ENCODE results near the gene MUC5AC. TPM values are rescaled to one million over a fixed set of nuclear protein-coding genes. Genes with fewer than 3 reads are reported as not detected.

MUC5AC gene
- total RNA-seq, 2 experiments from 2014 or later: not detected

- Mint-ChIP-seq H3K4me1 (no peaks in the 10 kb centered on the region), H3K36me3 (no peaks in the 10 kb centered on the region), H3K27me3 (peaks cover 4% of the 10 kb centered on the region), H3K4me3 (no peak overlapping the region), H3K9me3 (no peaks in the 10 kb centered on the region), H3K27ac (no peak overlapping the region)
- no peak for DNase-seq
Observed at GRCh38 chr11:1118755-1119603, 38.8 kb upstream of the MUC5AC start.

GRCh38 chr11:1119604-1120146 is 38.1 kb upstream of the MUC5AC start:
- Mint-ChIP-seq H3K9me3 (peaks cover 4% of the 10 kb centered on the region), H3K4me1 (no peaks in the 10 kb centered on the region), H3K27ac (no peak overlapping the region), H3K27me3 (peaks cover 8% of the 10 kb centered on the region), H3K36me3 (peaks cover 2% of the 10 kb centered on the region), H3K4me3 (no peak overlapping the region)
- no peak for DNase-seq

- no peak overlapping the region for H3K27ac Mint-ChIP-seq
- H3K4me1 Mint-ChIP-seq: no peaks in the 10 kb centered on the region
- H3K27me3 Mint-ChIP-seq: peaks cover 13% of the 10 kb centered on the region
- H3K9me3 Mint-ChIP-seq: peaks cover 4% of the 10 kb centered on the region
- H3K4me3 Mint-ChIP-seq: no peak overlapping the region
- no peak for DNase-seq
- peaks cover 2% of the 10 kb centered on the region for H3K36me3 Mint-ChIP-seq
Observed at GRCh38 chr11:1120532-1121330, 37.0 kb upstream of the MUC5AC start.

GRCh38 chr11:1121331-1121812 is 36.4 kb upstream of the MUC5AC start:
- Mint-ChIP-seq H3K4me3 (no peak overlapping the region), H3K27me3 (peaks cover 13% of the 10 kb centered on the region), H3K27ac (no peak overlapping the region), H3K36me3 (peaks cover 2% of the 10 kb centered on the region), H3K9me3 (peaks cover 4% of the 10 kb centered on the region), H3K4me1 (no peaks in the 10 kb centered on the region)
- DNase-seq: no peak

- Mint-ChIP-seq H3K4me3 (no peak overlapping the region), H3K9me3 (peaks cover 4% of the 10 kb centered on the region), H3K4me1 (no peaks in the 10 kb centered on the region), H3K27me3 (peaks cover 13% of the 10 kb centered on the region), H3K36me3 (peaks cover 2% of the 10 kb centered on the region), H3K27ac (no peak overlapping the region)
- DNase-seq: no peak
Observed at GRCh38 chr11:1121813-1122663, 35.7 kb upstream of the MUC5AC start.

GRCh38 chr11:1122664-1123002 is 35.1 kb upstream of the MUC5AC start:
- no peak overlapping the region for H3K27ac Mint-ChIP-seq

GRCh38 chr11:1123970-1124369 is 33.8 kb upstream of the MUC5AC start:
- H3K4me1 Mint-ChIP-seq: no peaks in the 10 kb centered on the region
- H3K27ac Mint-ChIP-seq: no peak overlapping the region
- peaks cover 2% of the 10 kb centered on the region for H3K36me3 Mint-ChIP-seq
- H3K27me3 Mint-ChIP-seq: peaks cover 8% of the 10 kb centered on the region
- DNase-seq: no peak
- H3K4me3 Mint-ChIP-seq: no peak overlapping the region
- peaks cover 4% of the 10 kb centered on the region for H3K9me3 Mint-ChIP-seq

More at GRCh38 chr11:1122664-1123002, 35.1 kb upstream of the MUC5AC start:
- Mint-ChIP-seq H3K27me3 (peaks cover 13% of the 10 kb centered on the region), H3K9me3 (peaks cover 4% of the 10 kb centered on the region), H3K36me3 (peaks cover 2% of the 10 kb centered on the region), H3K4me3 (no peak overlapping the region), H3K4me1 (no peaks in the 10 kb centered on the region)
- DNase-seq: no peak

- Mint-ChIP-seq H3K4me1 (no peaks in the 10 kb centered on the region), H3K27ac (no peak overlapping the region), H3K9me3 (peaks cover 4% of the 10 kb centered on the region), H3K27me3 (peaks cover 8% of the 10 kb centered on the region), H3K4me3 (no peak overlapping the region), H3K36me3 (peaks cover 2% of the 10 kb centered on the region)
- DNase-seq: no peak
Observed at GRCh38 chr11:1125803-1126202, 31.9 kb upstream of the MUC5AC start.

- H3K27ac Mint-ChIP-seq: no peak overlapping the region
- H3K27me3 Mint-ChIP-seq: peaks cover 8% of the 10 kb centered on the region
- H3K4me1 Mint-ChIP-seq: no peaks in the 10 kb centered on the region
- peaks cover 4% of the 10 kb centered on the region for H3K9me3 Mint-ChIP-seq
- peaks cover 2% of the 10 kb centered on the region for H3K36me3 Mint-ChIP-seq
- no peak for DNase-seq
- no peak overlapping the region for H3K4me3 Mint-ChIP-seq
Observed at GRCh38 chr11:1126491-1126926, 31.2 kb upstream of the MUC5AC start.

GRCh38 chr11:1126935-1127663 is 30.7 kb upstream of the MUC5AC start:
- Mint-ChIP-seq H3K36me3 (peaks cover 2% of the 10 kb centered on the region), H3K4me3 (no peak overlapping the region), H3K9me3 (peaks cover 4% of the 10 kb centered on the region), H3K27me3 (peaks cover 8% of the 10 kb centered on the region), H3K27ac (no peak overlapping the region), H3K4me1 (no peaks in the 10 kb centered on the region)
- no peak for DNase-seq

- peaks cover 8% of the 10 kb centered on the region for H3K27me3 Mint-ChIP-seq
- no peak overlapping the region for H3K27ac Mint-ChIP-seq
- no peak overlapping the region for H3K4me3 Mint-ChIP-seq
- H3K4me1 Mint-ChIP-seq: no peaks in the 10 kb centered on the region
- DNase-seq: no peak
- H3K9me3 Mint-ChIP-seq: peaks cover 5% of the 10 kb centered on the region
- peaks cover 2% of the 10 kb centered on the region for H3K36me3 Mint-ChIP-seq
Observed at GRCh38 chr11:1127664-1128162, 30.0 kb upstream of the MUC5AC start.

GRCh38 chr11:1128311-1129142 is 29.2 kb upstream of the MUC5AC start:
- no peak overlapping the region for H3K27ac Mint-ChIP-seq
- DNase-seq: no peak

GRCh38 chr11:1129143-1129610 is 28.6 kb upstream of the MUC5AC start:
- peaks cover 7% of the 10 kb centered on the region for H3K27me3 Mint-ChIP-seq
- DNase-seq: no peak
- no peaks in the 10 kb centered on the region for H3K4me1 Mint-ChIP-seq
- H3K9me3 Mint-ChIP-seq: peaks cover 12% of the 10 kb centered on the region
- peaks cover 1% of the 10 kb centered on the region for H3K36me3 Mint-ChIP-seq
- no peak overlapping the region for H3K4me3 Mint-ChIP-seq
- no peak overlapping the region for H3K27ac Mint-ChIP-seq

More at GRCh38 chr11:1128311-1129142, 29.2 kb upstream of the MUC5AC start:
- Mint-ChIP-seq H3K4me1 (no peaks in the 10 kb centered on the region), H3K27me3 (peaks cover 8% of the 10 kb centered on the region), H3K36me3 (peaks cover 2% of the 10 kb centered on the region), H3K9me3 (peaks cover 8% of the 10 kb centered on the region), H3K4me3 (no peak overlapping the region)

Measured in activated naive CD8-positive, alpha-beta T cell treated with anti-CD3 and anti-CD28 coated beads for 36 hours (primary cell).